MCF 10A (cell line): Measurements from ENCODE around the gene CERS1. TPM values are rescaled to one million over a fixed set of nuclear protein-coding genes. Genes with fewer than 3 reads are reported as not detected.
A peak's percentile ranks its signal among the peaks of the same experiment; 100 is the strongest.

ENCODE experiments used
- BruUV-seq: library from RNA; stranded (reverse); fragments of 400-500 nt; replicated peaks from 2 replicates; lab custom pipeline; 2021; lab: Mats Ljungman, UMichigan
- CTCF ChIA-PET: fragments of 300-600 bp; sonication (Branson Sonifier 250); formaldehyde crosslinking; extraction: SDS; loops from one replicate; lab custom pipeline; 2021; ENCODE audit warnings: antibody characterized with exemption, inconsistent platforms; lab: Yijun Ruan, JAX
- POLR2A ChIA-PET: fragments of 300-600, 350-650 bp; sonication (Branson Sonifier 250); formaldehyde crosslinking; extraction: SDS; loops from one replicate; lab custom pipeline; 2020; ENCODE audit warnings: antibody characterized with exemption, inconsistent platforms; lab: Yijun Ruan, JAX
- DNase-seq: peaks from one replicate; pipeline ENCODE4 v3.0.0-alpha.2; 2018; ENCODE audit not compliant: unreplicated experiment
- H3K27ac Mint-ChIP-seq: one replicate; pipeline ENCODE4 v1.8.0; 2022; ENCODE audit warnings: mild to moderate bottlenecking, low read depth, mixed read lengths; ENCODE audit not compliant: unreplicated experiment
- H3K27me3 Mint-ChIP-seq: one replicate; pipeline ENCODE4 v1.8.0; 2022; ENCODE audit warnings: mixed read lengths; ENCODE audit not compliant: insufficient read depth, unreplicated experiment
- H3K36me3 Mint-ChIP-seq: one replicate; pipeline ENCODE4 v1.8.0; 2022; ENCODE audit warnings: mild to moderate bottlenecking, moderate library complexity, mixed read lengths; ENCODE audit not compliant: insufficient read depth, unreplicated experiment
- H3K4me1 Mint-ChIP-seq: one replicate; pipeline ENCODE4 v1.8.0; 2022; ENCODE audit warnings: mixed read lengths; ENCODE audit not compliant: insufficient read depth, unreplicated experiment
- H3K4me3 Mint-ChIP-seq: one replicate; pipeline ENCODE4 v1.8.0; 2022; ENCODE audit warnings: mild to moderate bottlenecking, moderate library complexity, mixed read lengths; ENCODE audit not compliant: unreplicated experiment
- H3K9me3 Mint-ChIP-seq: one replicate; pipeline ENCODE4 v1.8.0; 2022; ENCODE audit warnings: mixed read lengths; ENCODE audit not compliant: unreplicated experiment
- CTCF ChIP-seq: fragments of 200-600 bp; IDR thresholded peaks from one replicate; pipeline ENCODE4 v1.8.0; 2022; ENCODE audit warnings: antibody characterized with exemption, mild to moderate bottlenecking; ENCODE audit not compliant: unreplicated experiment
- intact Hi-C: fragments of 100-400 bp; cut with micrococcal nuclease; formaldehyde crosslinking; loops from 2 replicates; pipeline ENCODE4 v1.14.1; 2022
- total RNA-seq: library from RNA; stranded (reverse); gene quantifications from 2 replicates; pipeline ENCODE4 v1.2.3, GENCODE V29; 2022

The CERS1 gene
- total RNA-seq, 1 experiment from 2014 or later, result not detected

GRCh38 chr19:18833849-18834643, 61.9 kb downstream of the CERS1 start:
- CTCF ChIA-PET, result interaction anchor here (0.6 to 5.7 kb wide), 8 partner anchors 13 to 423 kb away, joined by 3 to 46 read pairs (median 3); partner anchors contain the start of gene REX1BD
- peak overlapping the region; percentile 98 for H3K27ac Mint-ChIP-seq
- intact Hi-C loops, result loop anchor here (5.0 kb wide), 1 partner anchor 62 kb away; no protein-coding TSS in a partner anchor
- no peaks in the 10 kb centered on the region for H3K9me3 Mint-ChIP-seq
- no peaks in the 10 kb centered on the region for H3K27me3 Mint-ChIP-seq
- DNase-seq, result peak; percentile 9
- peak overlapping the region; percentile 94 for H3K4me3 Mint-ChIP-seq
- peaks cover 45% of the 10 kb centered on the region for H3K36me3 Mint-ChIP-seq
- POLR2A ChIA-PET, result interaction anchor here (0.6 to 3.9 kb wide), 15 partner anchors 9 to 300 kb away, joined by 3 to 29 read pairs (median 4); partner anchors contain the start of genes COPE, DDX49, KXD1 and REX1BD
- no peak for TF ChIP-seq CTCF
- peaks cover 31% of the 10 kb centered on the region for H3K4me1 Mint-ChIP-seq
- BruUV-seq, result no TSS peak

GRCh38 chr19:18833141-18833476, 62.8 kb downstream of the CERS1 start:
- Mint-ChIP-seq H3K9me3 (no peaks in the 10 kb centered on the region), H3K36me3 (peaks cover 36% of the 10 kb centered on the region), H3K27ac (peak overlapping the region; percentile 98), H3K4me1 (peaks cover 31% of the 10 kb centered on the region), H3K27me3 (no peaks in the 10 kb centered on the region), H3K4me3 (peak overlapping the region; percentile 94)
- DNase-seq, result peak; percentile 18
- CTCF ChIA-PET, result interaction anchor here (1.1 to 5.7 kb wide), 4 partner anchors 8 to 239 kb away, joined by 6 to 46 read pairs (median 8); no protein-coding TSS in a partner anchor
- POLR2A ChIA-PET, result interaction anchor here (0.7 to 3.9 kb wide), 16 partner anchors 10 to 289 kb away, joined by 3 to 29 read pairs (median 4); partner anchors contain the start of genes COPE, DDX49, FKBP8 and KXD1
- intact Hi-C loops, result loop anchor here (5.0 kb wide), 1 partner anchor 61 kb away; no protein-coding TSS in a partner anchor
- no peak for TF ChIP-seq CTCF
- no TSS peak for BruUV-seq

- TF ChIP-seq CTCF, result peak; percentile 26
- peak; percentile 44 for DNase-seq
- POLR2A ChIA-PET, result interaction anchor here (0.7 to 3.9 kb wide), 17 partner anchors 10 to 306 kb away, joined by 3 to 29 read pairs (median 5); partner anchors contain the start of genes COPE, DDX49, FKBP8 and KXD1
- peaks cover 26% of the 10 kb centered on the region for H3K4me1 Mint-ChIP-seq
- no peaks in the 10 kb centered on the region for H3K9me3 Mint-ChIP-seq
- intact Hi-C loops, result loop anchor here (5.0 kb wide), 1 partner anchor 60 kb away; no protein-coding TSS in a partner anchor
- CTCF ChIA-PET, result interaction anchor here (0.6 to 5.7 kb wide), 7 partner anchors 8 to 310 kb away, joined by 3 to 46 read pairs (median 6); no protein-coding TSS in a partner anchor
- H3K27ac Mint-ChIP-seq, result peak overlapping the region; percentile 98
- peak overlapping the region; percentile 94 for H3K4me3 Mint-ChIP-seq
- peaks cover 31% of the 10 kb centered on the region for H3K36me3 Mint-ChIP-seq
- BruUV-seq, result TSS peak; percentile 31
- H3K27me3 Mint-ChIP-seq, result no peaks in the 10 kb centered on the region
Measured at GRCh38 chr19:18832306-18833140, 63.4 kb downstream of the CERS1 start.
